HL-60/S4 (cell line): ENCODE results near the gene LRMDA.
"Not testable (repeated sequence)": the region's sequence is repeated elsewhere in the genome, so short reads cannot be mapped to it uniquely, and the experiment has no call there.

ENCODE experiments used
- in situ Hi-C: fragments of 300-500 bp; cut with MboI; formaldehyde crosslinking; loops from 2 replicates; pipeline ENCODE4 v1.14.3; 2022; ENCODE audit warnings: low sequenced_read_pairs

LRMDA gene

GRCh38 chr10:75730847-75731246 is 299.4 kb downstream of the LRMDA start:
- in situ Hi-C loops = no loop called here

- in situ Hi-C loops = no loop called here
These were observed 301.9 kb downstream of the LRMDA start for GRCh38 chr10:75733135-75733890.

- in situ Hi-C loops = no loop called here
These were observed 304.8 kb downstream of the LRMDA start for GRCh38 chr10:75736151-75736640.

- in situ Hi-C loops = no loop called here
These were observed 305.6 kb downstream of the LRMDA start for GRCh38 chr10:75736889-75737579.

- in situ Hi-C loops = no loop called here
These were observed 306.1 kb downstream of the LRMDA start for GRCh38 chr10:75737580-75737949.

GRCh38 chr10:75738924-75739323 is 307.5 kb downstream of the LRMDA start:
- in situ Hi-C loops = no loop called here

- in situ Hi-C loops = no loop called here
These were observed 308.2 kb downstream of the LRMDA start for GRCh38 chr10:75739414-75740143.

GRCh38 chr10:75740541-75740940 is 309.1 kb downstream of the LRMDA start:
- in situ Hi-C loops = no loop called here

GRCh38 chr10:75742355-75742754 is 310.9 kb downstream of the LRMDA start:
- in situ Hi-C loops = no loop called here

GRCh38 chr10:75743291-75743778 is 311.9 kb downstream of the LRMDA start:
- in situ Hi-C loops = no loop called here

- in situ Hi-C loops = no loop called here
These were observed 312.8 kb downstream of the LRMDA start for GRCh38 chr10:75744261-75744660.

- in situ Hi-C loops = no loop called here
These were observed 314.9 kb downstream of the LRMDA start for GRCh38 chr10:75746356-75746755.

GRCh38 chr10:75750093-75750875 is 318.9 kb downstream of the LRMDA start:
- in situ Hi-C loops = not testable (repeated sequence)

- in situ Hi-C loops = no loop called here
These were observed 319.8 kb downstream of the LRMDA start for GRCh38 chr10:75751232-75751631.

GRCh38 chr10:75753621-75754020 is 322.2 kb downstream of the LRMDA start:
- in situ Hi-C loops = no loop called here

- in situ Hi-C loops = no loop called here
These were observed 322.8 kb downstream of the LRMDA start for GRCh38 chr10:75754096-75754831.

- in situ Hi-C loops = no loop called here
These were observed 324.1 kb downstream of the LRMDA start for GRCh38 chr10:75755528-75755927.

GRCh38 chr10:75761289-75761688 is 329.9 kb downstream of the LRMDA start:
- in situ Hi-C loops = no loop called here

- in situ Hi-C loops = no loop called here
These were observed 331.0 kb downstream of the LRMDA start for GRCh38 chr10:75762431-75762802.

- in situ Hi-C loops = no loop called here
These were observed 332.2 kb downstream of the LRMDA start for GRCh38 chr10:75763652-75764051.
